Motor neuron (in vitro differentiated cells): Measurements from ENCODE around the gene GCDH. TPM values are rescaled to one million over a fixed set of nuclear protein-coding genes. Genes with fewer than 3 reads are reported as not detected.
"Not testable (repeated sequence)": the region's sequence is repeated elsewhere in the genome, so short reads cannot be mapped to it uniquely, and the experiment has no call there.

Experiments
- ATAC-seq, 8 experiments: fragments of 200-7000 bp; cut with Tn5 transposase; replicated peaks in 6 of 8; 2 replicates each; pipeline ENCODE4 v1.8.0; 2021; ENCODE audit warnings: mild to moderate bottlenecking in 8 of 8, moderate library complexity in 8 of 8
- H3K27ac ChIP-seq, 2 donors: fragments of 250-450 bp; sonication (Bioruptor Pico); 2 replicates each; pipeline ENCODE4 v1.9.0; 2021; ENCODE audit warnings: antibody characterized with exemption in 2 of 2, mild to moderate bottlenecking in 2 of 2, moderate library complexity in 1 of 2
- H3K4me1 ChIP-seq, 2 donors: fragments of 250-450 bp; sonication (Bioruptor Pico); replicated peaks in 1 of 2; 2 replicates each; pipeline ENCODE4 v1.6.1; 2021; ENCODE audit warnings: antibody characterized with exemption in 2 of 2, mild to moderate bottlenecking in 2 of 2, moderate library complexity in 1 of 2
- H3K4me3 ChIP-seq, 5 donors: fragments of 250-450 bp; sonication (Bioruptor Pico); 2 replicates each; pipeline ENCODE4 v1.9.0; 2021; ENCODE audit warnings: antibody characterized with exemption in 5 of 5, mild to moderate bottlenecking in 5 of 5, moderate library complexity in 4 of 5
- WGBS, 10 experiments: fragments of 450-650 bp; shearing (Covaris generic); methylation state at CpG; one replicate each; pipeline ENCODE4 v1.0.0; 2022; 5-methylcytosine and 5-hydroxymethylcytosine counted together
- in situ Hi-C, 9 experiments: fragments of 400-800 bp; cut with MboI; loops; one replicate each; pipeline ENCODE4 v1.15.0; 2021; ENCODE audit warnings: low sequenced_read_pairs in 9 of 9, low pct_unique_long_range_greater_than_20kb in 2 of 9; ENCODE audit not compliant: unreplicated experiment in 9 of 9
- total RNA-seq, 8 experiments: library from RNA; unstranded; fragments of 300-600 nt; gene quantifications; 2 replicates each; pipeline versions ENCODE4 v1.2.3 to v1.2.4, GENCODE V29; 2022

The GCDH gene
- total RNA-seq, 8 experiments from 2014 or later = 6.4 to 42.4 (median 17.4) TPM

DNA sequence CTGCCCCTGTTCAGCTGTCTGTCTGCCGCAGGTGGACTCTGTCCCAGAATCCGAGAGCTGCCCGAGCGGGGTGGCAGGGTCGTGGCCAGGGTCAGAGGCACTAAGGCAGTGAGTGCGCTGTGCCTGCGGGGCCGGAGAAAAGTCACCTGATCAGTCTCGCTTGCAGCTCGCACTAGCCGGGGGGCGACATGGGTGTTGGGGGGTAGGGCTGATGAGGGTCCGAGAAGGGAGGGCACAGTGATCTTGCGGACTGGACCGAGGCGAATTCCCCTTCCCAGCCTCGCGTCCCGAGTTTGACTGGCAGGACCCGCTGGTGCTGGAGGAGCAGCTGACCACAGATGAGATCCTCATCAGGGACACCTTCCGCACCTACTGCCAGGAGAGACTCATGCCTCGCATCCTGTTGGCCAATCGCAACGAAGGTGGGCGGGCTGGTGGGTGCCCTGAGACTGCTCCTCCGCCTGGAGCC, 627 bp downstream of the GCDH start:
- Histone ChIP-seq H3K4me3 (peak overlapping the region; percentile 78 to 87 (median 85)), H3K27ac (no peak overlapping the region), H3K4me1 (peaks cover 2 to 5% of the 10 kb centered on the region in 2 donors)
- ATAC-seq = no peak
- 0 to 20% (median 5%) methylated on average over 1 to 11 of the region's 26 CpGs; no CpG with 5 or more reads in 4 of the 10 experiments for WGBS, 10 experiments
- in situ Hi-C loops = no loop called here

DNA sequence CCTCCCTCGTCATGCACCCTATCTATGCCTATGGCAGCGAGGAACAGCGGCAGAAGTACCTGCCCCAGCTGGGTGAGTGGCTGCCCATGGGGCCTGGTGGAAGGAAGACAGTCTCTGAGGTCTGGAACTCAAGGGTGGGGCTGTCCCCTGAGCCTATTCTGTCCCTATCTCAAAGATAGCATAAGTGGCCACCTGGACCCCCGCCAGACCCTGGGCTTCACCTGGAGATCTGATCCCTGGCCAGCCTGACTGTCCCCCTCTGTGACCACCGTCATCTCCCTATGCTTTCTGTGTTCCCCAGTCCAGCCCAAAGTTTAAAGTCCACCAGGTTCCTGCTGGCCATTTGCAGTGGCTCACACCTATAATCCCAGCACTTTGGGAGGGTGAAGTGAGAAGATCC, 2.6 kb downstream of the GCDH start:
- H3K4me1 ChIP-seq = peaks cover 2 to 5% of the 10 kb centered on the region in 2 donors
- in situ Hi-C loops = no loop called here
- H3K27ac ChIP-seq = no peak overlapping the region
- no peak for ATAC-seq
- WGBS, 10 experiments = 83 to 100% (median 90%) methylated on average over 1 to 2 of the region's 5 CpGs; no CpG with 5 or more reads in 7 of the 10 experiments
- H3K4me3 ChIP-seq = no peak overlapping the region

DNA sequence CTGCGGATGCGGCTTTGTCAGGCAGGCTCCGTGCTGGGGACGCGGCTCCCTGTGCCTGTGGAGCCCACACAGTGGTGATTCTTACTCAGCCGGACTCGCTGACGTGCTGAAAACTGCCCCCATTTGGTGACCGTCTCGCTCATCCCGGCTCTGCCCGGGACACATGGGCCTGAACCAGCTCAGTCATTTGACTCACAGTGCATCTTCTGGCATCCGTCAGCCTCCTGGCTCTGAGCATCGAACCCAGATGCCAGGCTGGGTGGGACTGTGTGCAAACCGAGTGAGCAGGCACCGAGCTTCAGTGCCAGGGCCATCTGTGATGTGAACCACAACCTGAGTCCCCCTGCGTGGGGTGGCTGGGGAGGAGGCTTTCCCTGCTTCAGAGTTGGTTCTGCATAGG, 5.5 kb downstream of the GCDH start:
- no peak for ATAC-seq
- WGBS, 10 experiments = 80 to 100% (median 94%) methylated on average over 1 to 7 of the region's 17 CpGs; no CpG with 5 or more reads in 6 of the 10 experiments
- Histone ChIP-seq H3K4me1 (peaks cover 2 to 5% of the 10 kb centered on the region in 2 donors), H3K27ac (no peak overlapping the region), H3K4me3 (no peak overlapping the region)
- in situ Hi-C loops = no loop called here

- WGBS, 10 experiments = 50 to 100% (median 93%) methylated on average over 1 to 6 of the region's 10 CpGs; no CpG with 5 or more reads in 3 of the 10 experiments
- ATAC-seq = peak in 1 of 8 experiments; percentile 58
- no peak overlapping the region for H3K27ac ChIP-seq
- no peaks in the 10 kb centered on the region for H3K4me1 ChIP-seq
- H3K4me3 ChIP-seq = no peak overlapping the region
- in situ Hi-C loops = no loop called here
Measured at GRCh38 chr19:12899891-12900518, 9.0 kb downstream of the GCDH start.

DNA sequence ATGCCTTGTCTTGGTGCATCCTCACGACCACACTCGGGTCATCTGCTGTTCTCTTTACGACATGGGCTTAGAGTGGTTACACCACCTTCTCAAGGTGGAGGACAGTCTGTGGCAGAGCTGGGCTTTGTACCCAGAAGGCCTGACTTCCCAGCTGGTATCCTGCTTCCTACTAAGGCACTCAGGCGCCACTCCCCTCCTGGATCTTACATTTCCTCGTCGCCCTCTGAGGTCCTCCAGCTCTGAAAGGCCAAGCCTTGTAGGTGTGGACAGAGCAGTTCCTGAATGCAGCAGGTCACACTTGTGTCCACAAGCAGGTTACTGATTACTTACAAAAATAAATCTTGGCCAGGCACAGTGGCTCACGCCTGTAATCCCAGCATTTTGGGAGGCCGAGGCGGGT, 16.2 kb downstream of the GCDH start:
- H3K27ac ChIP-seq = no peak overlapping the region
- in situ Hi-C loops = no loop called here
- WGBS, 10 experiments = 40 to 100% (median 80%) methylated on average over 1 to 2 of the region's 9 CpGs; no CpG with 5 or more reads in 5 of the 10 experiments
- H3K4me1 ChIP-seq = peaks cover 3 to 14% of the 10 kb centered on the region in 2 donors
- no peak overlapping the region for H3K4me3 ChIP-seq
- no peak for ATAC-seq

DNA sequence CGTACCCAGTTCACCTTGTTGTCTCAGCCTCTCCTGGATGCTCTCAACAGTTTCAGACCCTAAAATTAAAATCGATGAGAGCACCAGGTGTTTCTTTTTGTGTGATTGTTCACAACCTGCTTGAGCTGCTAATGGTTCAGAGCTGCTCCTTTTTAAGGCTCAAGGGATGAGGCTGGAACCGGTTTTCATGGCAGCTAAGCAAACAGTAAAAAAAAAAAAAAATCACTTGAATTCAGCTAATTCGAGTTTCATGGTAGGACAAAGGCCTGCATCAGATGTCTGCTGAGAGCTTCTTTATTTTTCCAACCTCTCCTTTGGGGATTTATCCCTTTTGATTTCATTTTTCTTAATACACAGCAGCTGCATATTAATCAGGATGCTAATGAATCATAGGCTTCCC, 21.6 kb downstream of the GCDH start:
- peaks cover 17 to 33% of the 10 kb centered on the region in 2 donors for H3K4me1 ChIP-seq
- peak in 6 of 8 experiments; percentile 9 to 58 (median 50) for ATAC-seq
- H3K27ac ChIP-seq = peak overlapping the region in 1 of 2 donors; percentile 61
- WGBS, 10 experiments = 0 to 60% (median 33%) methylated on average over 1 to 4 of the region's 4 CpGs; no CpG with 5 or more reads in 1 of the 10 experiments
- H3K4me3 ChIP-seq = no peak overlapping the region
- in situ Hi-C loops = no loop called here

DNA sequence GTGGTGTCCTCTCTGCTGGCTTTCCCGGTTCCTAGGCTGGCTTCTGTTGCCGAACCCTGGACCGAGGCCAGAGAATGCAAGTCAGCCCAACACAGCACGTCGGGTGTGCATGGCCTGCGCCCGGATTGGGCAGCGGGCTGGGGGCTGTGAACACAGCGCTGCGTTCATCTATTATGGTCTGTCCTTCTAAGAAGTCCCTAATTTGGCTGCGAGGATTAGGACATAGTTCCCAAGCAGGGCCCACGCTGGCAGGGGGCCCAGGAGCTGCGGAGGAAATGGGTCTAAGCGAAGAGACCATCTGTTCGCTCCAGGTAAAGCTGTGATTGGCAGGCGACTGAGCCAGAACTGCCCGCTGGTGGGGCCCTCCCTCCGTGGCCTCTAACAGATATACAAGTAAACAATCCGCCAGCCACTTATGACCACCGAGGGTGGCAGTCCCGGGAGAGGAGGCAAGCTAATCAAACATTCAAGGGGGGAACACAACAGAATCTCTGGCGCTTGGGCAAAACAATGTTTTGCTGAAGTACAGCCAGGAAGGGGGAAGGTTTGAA, 22.1 kb downstream of the GCDH start:
- Histone ChIP-seq H3K27ac (peak overlapping the region in 1 of 2 donors; percentile 61), H3K4me1 (peaks cover 17 to 33% of the 10 kb centered on the region in 2 donors), H3K4me3 (no peak overlapping the region)
- in situ Hi-C loops = no loop called here
- peak; percentile 80 to 89 (median 85) for ATAC-seq
- whole genome bisulfite sequencing, 10 experiments = 0 to 31% (median 10%) methylated on average over 1 to 18 of the region's 22 CpGs; no CpG with 5 or more reads in 2 of the 10 experiments

- peak overlapping the region in 1 of 2 donors; percentile 61 for H3K27ac ChIP-seq
- ATAC-seq = peak in 2 of 8 experiments; percentile 11 to 15
- 20 to 100% (median 80%) methylated on average over 1 to 7 of the region's 12 CpGs; no CpG with 5 or more reads in 2 of the 10 experiments for WGBS, 10 experiments
Measured at GRCh38 chr19:12913851-12914690, 23.1 kb downstream of the GCDH start.

GRCh38 chr19:12915860-12916259, 24.9 kb downstream of the GCDH start:
- H3K27ac ChIP-seq, in situ Hi-C loops, H3K4me3 ChIP-seq, ATAC-seq: not testable (repeated sequence)
- H3K4me1 ChIP-seq = peaks cover 15 to 20% of the 10 kb centered on the region in 2 donors
- 29 to 90% (median 75%) methylated on average over 1 to 2 of the region's 4 CpGs; no CpG with 5 or more reads in 7 of the 10 experiments for WGBS, 10 experiments

More at GRCh38 chr19:12913851-12914690, 23.1 kb downstream of the GCDH start:
- Histone ChIP-seq H3K4me3 (no peak overlapping the region), H3K4me1 (peaks cover 15 to 25% of the 10 kb centered on the region in 2 donors)
- in situ Hi-C loops = no loop called here

GRCh38 chr19:12918253-12918652, 27.3 kb downstream of the GCDH start:
- WGBS, 10 experiments = 80 to 100% (median 85%) methylated on average over 3 to 5 of the region's 14 CpGs; no CpG with 5 or more reads in 5 of the 10 experiments
- ATAC-seq = no peak
- H3K27ac ChIP-seq = no peak overlapping the region
- in situ Hi-C loops = no loop called here
- H3K4me1 ChIP-seq = peaks cover 4 to 8% of the 10 kb centered on the region in 2 donors
- H3K4me3 ChIP-seq = no peak overlapping the region

DNA sequence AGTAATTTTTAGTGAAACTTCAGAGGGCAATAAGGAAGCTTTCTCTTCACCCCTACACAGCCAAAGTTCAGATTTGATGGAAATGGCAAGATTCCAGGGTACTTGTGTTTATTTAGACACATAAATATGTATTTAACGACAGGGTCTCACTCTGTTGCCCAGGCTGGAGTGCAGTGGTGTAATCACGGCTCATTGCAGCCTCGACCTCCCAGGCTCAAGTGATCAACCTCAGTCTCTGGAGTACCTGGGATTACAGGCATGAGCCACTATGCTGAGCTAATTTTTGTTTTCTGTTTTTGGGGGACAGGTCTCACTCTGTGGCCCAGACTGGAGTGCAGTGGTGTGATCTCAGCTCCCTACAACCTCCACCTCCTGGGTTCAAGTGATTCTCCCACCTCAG, 30.1 kb downstream of the GCDH start:
- Histone ChIP-seq H3K4me1 (no peaks in the 10 kb centered on the region), H3K27ac (no peak overlapping the region), H3K4me3 (no peak overlapping the region)
- in situ Hi-C loops = no loop called here
- 10 to 100% (median 100%) methylated on average over 1 to 3 of the region's 3 CpGs; no CpG with 5 or more reads in 5 of the 10 experiments for WGBS, 10 experiments
- no peak for ATAC-seq

- Histone ChIP-seq H3K27ac (no peak overlapping the region), H3K4me3 (no peak overlapping the region), H3K4me1 (no peaks in the 10 kb centered on the region)
- no peak for ATAC-seq
- 92 to 100% (median 98%) methylated on average over 1 to 4 of the region's 4 CpGs; no CpG with 5 or more reads in 4 of the 10 experiments for WGBS, 10 experiments
- in situ Hi-C loops = no loop called here
Measured at GRCh38 chr19:12922959-12923358, 32.0 kb downstream of the GCDH start.
